HG03469 (cell line): ENCODE results near the gene FGF10.

Experiments used
- ATAC-seq: cut with Tn5 transposase; IDR thresholded peaks from one replicate; pipeline ENCODE4 v1.9.1; 2021; ENCODE audit warnings: mild to moderate bottlenecking, moderate library complexity, moderate number of reproducible peaks; ENCODE audit not compliant: unreplicated experiment

The FGF10 gene

DNA sequence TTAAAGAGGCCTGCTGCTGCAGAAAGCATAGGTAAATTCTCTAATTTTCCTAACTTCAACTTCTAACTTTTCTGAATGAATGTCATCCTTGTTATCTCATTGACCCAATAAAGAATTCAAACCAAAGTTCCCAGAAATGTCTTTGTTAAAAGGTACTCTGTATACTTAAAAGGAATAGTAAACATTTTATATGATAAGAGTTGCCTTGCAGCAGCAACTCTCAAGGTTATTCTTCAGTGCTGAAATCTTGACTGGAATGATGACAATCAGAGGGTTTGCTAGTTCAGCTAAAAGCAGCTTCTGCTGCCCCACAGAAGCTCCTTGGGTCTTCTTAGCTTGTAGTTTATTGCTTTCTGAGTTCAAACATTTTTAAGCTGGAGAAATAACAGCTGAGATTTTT, 28.3 kb downstream of the FGF10 start:
- no peak for ATAC-seq

GRCh38 chr5:44358421-44358820, 30.8 kb downstream of the FGF10 start:
- no peak for ATAC-seq

GRCh38 chr5:44356231-44356630, 33.0 kb downstream of the FGF10 start:
- no peak for ATAC-seq

GRCh38 chr5:44345871-44346270, 43.3 kb downstream of the FGF10 start:
- ATAC-seq: no peak

- peak; percentile 51 for ATAC-seq
Observed at GRCh38 chr5:44336708-44337107, 52.5 kb downstream of the FGF10 start.

GRCh38 chr5:44334622-44335021, 54.6 kb downstream of the FGF10 start:
- no peak for ATAC-seq

DNA sequence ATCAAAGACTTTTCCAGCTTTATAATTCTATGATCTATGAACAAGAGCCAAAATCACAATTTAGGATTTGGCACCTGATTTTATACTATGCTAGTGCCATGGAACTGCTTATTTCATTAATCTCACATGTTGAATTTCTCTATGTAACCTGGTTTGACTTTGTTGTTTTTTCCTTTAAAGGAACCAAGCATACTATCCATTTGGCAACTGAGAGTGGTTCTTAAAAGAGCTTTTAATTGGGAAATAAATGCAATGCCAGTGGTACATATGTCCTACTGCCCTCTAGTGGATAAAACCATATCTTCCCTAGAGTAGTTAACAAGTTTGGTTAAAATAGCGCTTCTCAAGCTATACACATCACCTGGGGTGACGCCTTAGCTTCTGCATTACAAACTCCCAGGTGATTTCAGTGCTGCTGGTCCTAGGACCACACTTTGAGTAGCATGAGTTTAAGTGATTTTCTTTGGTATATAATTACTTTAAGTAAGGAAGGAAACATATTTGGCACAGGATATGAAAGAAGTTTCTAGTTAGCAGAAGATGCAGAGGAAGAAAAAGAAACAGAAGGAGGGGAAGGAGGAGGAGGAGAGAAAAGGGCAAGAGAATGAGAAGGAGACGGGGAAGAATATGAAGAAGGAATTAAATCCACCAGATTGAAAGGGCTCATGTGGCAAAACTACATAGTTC, 56.8 kb downstream of the FGF10 start:
- ATAC-seq: peak; percentile 64

DNA sequence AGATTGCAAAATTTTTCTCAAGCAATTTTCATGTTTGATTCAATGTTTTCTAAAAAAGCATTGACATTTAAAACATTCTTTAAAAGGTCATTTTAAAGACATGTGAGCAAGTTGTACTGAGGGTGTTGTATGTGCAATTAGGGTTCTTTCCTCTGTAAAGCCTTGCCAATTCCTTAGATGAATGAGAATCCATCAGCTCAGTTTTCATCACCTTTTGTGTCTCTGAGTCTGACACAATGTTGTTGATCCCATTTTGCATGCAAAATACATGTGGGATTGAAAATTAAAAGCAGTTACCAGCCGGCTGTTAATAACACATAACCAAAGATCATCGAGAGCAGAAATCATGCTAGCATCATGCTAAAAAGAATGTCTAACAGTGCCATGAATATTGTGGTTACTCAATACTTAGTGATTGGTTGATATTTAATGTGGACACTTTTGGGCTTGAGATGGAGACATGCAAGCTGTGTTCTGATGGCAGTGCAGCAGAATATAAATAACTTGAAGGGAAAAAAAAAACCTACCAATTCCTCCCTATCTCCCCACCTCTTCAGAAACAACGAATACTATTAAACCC, 57.7 kb downstream of the FGF10 start:
- no peak for ATAC-seq

DNA sequence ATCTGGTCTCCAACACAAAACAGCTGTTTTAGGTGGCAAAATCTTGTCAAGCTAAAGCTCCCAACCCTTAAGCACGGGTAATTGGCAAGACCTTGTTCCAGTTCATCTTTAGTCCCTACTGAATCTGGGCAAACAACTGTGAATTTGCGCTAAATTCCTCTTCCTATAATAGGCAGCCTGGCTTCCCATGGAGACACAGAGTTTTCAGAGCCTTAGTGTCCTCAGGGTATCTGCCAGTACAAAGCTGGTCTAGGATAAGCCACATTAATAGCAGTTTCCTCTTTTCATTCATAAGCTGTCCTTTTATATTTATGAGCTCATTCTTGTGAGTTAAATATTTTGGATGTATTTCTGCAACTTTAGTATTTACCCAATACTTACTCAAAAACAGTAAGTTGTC, 59.5 kb downstream of the FGF10 start:
- no peak for ATAC-seq

DNA sequence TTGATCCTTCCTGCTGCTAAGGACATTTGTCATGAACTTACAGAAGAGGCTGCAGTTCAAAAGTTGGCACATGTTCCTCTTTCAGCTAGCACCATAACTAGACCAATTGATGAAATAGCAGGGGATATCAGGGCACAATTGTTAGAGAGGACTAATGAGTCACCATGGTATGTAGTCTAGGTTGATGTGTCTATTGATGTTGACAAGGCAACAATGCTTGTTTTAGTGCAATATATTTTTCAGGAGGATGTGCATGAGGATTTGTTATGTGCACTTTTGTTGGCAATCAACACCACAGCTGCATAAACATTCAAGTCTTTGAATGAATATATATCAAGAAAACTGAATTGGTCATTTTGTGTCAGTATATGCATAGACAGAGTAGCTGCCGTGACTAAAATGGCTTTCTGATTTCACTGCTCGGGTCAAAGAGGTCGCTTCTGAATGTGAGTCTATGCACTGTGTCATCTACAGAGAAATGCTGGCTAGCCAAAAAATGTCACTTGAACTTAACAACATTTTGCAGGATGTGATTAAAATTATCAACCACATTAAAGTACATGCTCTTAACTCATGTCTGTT, 68.0 kb downstream of the FGF10 start:
- ATAC-seq: no peak

GRCh38 chr5:44320188-44320587, 69.0 kb downstream of the FGF10 start:
- no peak for ATAC-seq

GRCh38 chr5:44318883-44319282, 70.3 kb downstream of the FGF10 start:
- no peak for ATAC-seq

GRCh38 chr5:44312374-44312773, 76.8 kb downstream of the FGF10 start:
- ATAC-seq: no peak

- ATAC-seq: no peak
Observed at GRCh38 chr5:44300551-44300950, 88.7 kb downstream of the FGF10 start.

DNA sequence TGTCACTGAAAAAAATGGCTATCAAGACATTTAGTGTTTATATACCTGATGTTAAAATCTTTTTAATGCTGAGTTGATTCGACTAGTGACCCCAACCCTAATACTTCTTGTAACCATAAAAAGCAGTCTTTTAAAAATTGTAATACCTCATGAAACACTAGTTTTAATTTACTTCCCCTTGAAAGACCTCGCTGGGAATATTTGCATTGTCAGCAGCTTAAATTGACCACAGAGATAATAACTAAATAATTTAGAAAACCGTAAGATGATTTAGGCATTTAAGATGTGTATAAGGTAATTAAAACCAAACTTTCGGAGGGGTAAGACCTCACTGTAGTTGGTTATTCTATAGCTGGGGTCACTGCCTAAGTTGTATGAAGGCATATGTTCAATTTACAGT, 89.8 kb downstream of the FGF10 start:
- ATAC-seq: no peak

DNA sequence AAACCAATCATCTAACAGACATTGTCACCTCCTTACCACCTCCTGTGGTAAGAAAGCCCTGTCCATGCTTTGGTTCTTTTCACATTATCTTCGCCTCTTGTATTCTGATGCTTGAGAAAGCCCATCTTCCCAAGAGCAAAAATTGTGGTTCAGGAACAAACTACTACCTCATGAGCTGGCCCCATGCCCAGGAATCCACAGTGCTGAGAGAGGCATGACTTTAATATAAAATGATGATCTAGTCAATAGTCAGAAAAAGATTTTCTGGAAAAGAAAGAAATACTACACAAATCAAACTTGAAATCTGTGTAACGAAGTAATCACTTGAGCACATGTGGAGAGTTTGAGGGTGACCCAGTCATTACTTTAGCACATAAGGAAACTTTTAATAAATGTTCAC, 94.7 kb downstream of the FGF10 start:
- no peak for ATAC-seq

DNA sequence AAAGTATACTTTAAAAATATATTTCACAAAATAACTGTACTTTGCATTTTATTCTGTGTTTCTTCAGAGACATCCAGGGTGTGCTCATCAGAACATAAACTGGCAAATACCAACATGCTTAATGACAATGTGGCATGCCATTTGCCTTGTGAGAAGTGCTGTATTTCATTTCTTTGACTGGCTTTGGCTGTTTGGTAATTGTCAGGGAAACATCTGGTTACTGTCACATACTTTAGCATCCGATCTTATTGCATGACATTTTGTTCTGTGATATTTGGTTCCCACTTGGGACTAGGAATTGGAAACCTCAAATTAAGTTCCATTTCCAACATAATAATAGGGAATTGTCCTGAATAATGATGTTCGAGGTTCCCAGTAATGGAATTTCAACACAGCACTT, 96.5 kb downstream of the FGF10 start:
- no peak for ATAC-seq

DNA sequence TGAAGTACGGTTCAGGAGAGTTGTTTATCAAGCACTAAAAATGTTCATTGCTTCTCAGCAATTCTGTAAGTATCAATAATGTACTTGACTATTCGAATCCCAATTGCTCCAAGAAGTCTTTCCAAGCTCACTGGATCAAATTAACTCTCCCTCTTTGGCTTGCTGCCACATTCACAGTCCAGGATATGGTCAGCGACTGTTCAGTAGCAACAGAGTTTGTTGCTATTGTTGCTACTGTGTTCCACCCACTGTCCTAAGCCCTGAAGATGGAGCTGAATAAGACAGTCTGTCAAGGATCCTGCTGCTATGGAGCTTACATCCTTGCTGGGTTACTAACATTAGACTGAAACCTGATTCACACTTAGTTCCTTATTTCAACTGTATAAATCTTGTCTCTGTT, 110.8 kb downstream of the FGF10 start:
- ATAC-seq: no peak

GRCh38 chr5:44275908-44276307, 113.3 kb downstream of the FGF10 start:
- no peak for ATAC-seq

GRCh38 chr5:44275329-44275728, 113.9 kb downstream of the FGF10 start:
- no peak for ATAC-seq

- no peak for ATAC-seq
Observed at GRCh38 chr5:44267909-44268308, 121.3 kb downstream of the FGF10 start.

DNA sequence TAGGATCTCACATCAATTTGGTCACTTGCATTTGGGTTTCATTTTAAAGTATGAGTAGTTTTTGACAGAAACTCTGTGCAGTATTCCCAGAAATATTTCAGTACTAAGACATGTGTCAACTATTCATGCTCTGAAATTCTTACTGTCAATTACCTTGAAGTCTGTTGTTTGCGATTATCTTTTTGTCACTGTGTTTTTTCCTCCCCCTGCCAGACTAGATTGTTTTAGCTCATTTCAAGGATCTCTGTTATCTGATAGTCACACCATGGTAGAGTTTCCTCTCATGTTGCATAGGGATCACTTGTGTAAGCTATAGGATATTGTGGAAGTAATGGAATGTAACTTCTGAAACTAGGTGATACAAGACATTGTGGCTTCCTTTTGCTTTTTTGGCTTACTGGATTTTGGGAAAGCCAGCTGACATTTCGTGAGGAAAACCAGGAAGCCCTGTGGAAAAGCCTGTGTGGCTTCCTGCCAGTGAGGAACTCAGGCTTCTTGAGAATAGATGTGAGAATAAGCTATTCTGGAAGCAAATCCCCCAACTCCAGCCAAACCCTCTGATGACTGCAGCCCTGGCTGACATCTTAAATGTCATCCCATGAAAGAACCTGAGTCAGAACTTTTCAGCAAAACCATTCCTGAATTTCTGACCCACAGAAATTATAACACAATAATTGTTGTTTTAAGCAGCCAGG, 122.2 kb downstream of the FGF10 start:
- no peak for ATAC-seq
